ENCODE results near the gene SPAG17.

DNA sequence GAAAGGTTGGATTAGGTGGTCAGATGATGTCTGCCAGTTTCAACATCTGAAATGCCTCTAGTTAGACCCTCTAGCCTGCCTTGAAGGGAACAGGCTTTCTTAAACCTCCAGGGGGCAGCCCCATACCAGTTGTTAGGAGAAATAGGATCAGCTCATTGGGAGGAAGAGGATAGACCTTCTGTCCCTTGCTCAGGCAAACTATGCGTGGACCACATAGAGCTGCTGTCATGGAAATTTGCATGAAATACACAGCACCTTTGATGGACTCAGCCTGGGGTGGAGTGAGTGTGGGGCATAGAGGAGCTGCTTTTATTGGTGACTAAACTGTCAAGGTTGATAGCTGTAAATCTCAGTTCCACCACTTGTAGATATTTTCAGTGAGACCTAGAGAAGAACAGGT, 38.4 kb upstream of the SPAG17 start:
- TF ChIP-seq TAF1 (IDR thresholded peaks at IDR 0.05; ENCODE audit: low read depth) = no peak
- no peak for TF ChIP-seq EP300 (IDR thresholded peaks at IDR 0.05; ENCODE audit: borderline replicate concordance)
- TF ChIP-seq, protein P1, sequence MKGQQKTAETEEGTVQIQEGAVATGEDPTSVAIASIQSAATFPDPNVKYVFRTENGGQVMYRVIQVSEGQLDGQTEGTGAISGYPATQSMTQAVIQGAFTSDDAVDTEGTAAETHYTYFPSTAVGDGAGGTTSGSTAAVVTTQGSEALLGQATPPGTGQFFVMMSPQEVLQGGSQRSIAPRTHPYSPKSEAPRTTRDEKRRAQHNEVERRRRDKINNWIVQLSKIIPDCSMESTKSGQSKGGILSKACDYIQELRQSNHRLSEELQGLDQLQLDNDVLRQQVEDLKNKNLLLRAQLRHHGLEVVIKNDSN (IDR thresholded peaks at IDR 0.05) = no peak
- TF ChIP-seq EGR1 (IDR thresholded peaks at IDR 0.05) = no peak
- no peak for TF ChIP-seq CEBPB (IDR thresholded peaks at IDR 0.05)
- no peak for TF ChIP-seq YY1 (IDR thresholded peaks at IDR 0.05; ENCODE audit: low read depth)
- TF ChIP-seq, protein P2, sequence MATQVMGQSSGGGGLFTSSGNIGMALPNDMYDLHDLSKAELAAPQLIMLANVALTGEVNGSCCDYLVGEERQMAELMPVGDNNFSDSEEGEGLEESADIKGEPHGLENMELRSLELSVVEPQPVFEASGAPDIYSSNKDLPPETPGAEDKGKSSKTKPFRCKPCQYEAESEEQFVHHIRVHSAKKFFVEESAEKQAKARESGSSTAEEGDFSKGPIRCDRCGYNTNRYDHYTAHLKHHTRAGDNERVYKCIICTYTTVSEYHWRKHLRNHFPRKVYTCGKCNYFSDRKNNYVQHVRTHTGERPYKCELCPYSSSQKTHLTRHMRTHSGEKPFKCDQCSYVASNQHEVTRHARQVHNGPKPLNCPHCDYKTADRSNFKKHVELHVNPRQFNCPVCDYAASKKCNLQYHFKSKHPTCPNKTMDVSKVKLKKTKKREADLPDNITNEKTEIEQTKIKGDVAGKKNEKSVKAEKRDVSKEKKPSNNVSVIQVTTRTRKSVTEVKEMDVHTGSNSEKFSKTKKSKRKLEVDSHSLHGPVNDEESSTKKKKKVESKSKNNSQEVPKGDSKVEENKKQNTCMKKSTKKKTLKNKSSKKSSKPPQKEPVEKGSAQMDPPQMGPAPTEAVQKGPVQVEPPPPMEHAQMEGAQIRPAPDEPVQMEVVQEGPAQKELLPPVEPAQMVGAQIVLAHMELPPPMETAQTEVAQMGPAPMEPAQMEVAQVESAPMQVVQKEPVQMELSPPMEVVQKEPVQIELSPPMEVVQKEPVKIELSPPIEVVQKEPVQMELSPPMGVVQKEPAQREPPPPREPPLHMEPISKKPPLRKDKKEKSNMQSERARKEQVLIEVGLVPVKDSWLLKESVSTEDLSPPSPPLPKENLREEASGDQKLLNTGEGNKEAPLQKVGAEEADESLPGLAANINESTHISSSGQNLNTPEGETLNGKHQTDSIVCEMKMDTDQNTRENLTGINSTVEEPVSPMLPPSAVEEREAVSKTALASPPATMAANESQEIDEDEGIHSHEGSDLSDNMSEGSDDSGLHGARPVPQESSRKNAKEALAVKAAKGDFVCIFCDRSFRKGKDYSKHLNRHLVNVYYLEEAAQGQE (IDR thresholded peaks at IDR 0.05; ENCODE audit: low read depth) = no peak
- no peak for TF ChIP-seq TEAD4 (IDR thresholded peaks at IDR 0.05)
- TF ChIP-seq CREB1 (IDR thresholded peaks at IDR 0.05; ENCODE audit: low read depth) = no peak
- no peak for TF ChIP-seq NFIC (IDR thresholded peaks at IDR 0.05)
- TF ChIP-seq, protein P3, sequence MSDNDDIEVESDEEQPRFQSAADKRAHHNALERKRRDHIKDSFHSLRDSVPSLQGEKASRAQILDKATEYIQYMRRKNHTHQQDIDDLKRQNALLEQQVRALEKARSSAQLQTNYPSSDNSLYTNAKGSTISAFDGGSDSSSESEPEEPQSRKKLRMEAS (IDR thresholded peaks at IDR 0.05) = no peak
- TF ChIP-seq TCF12 (IDR thresholded peaks at IDR 0.05; ENCODE audit: low read depth) = no peak
- TF ChIP-seq RAD21 (IDR thresholded peaks at IDR 0.05; ENCODE audit: low read depth) = peak; percentile 49

All from Ishikawa (cell line).